H1 (cell line): ENCODE results near the gene RAD54L. TPM values are rescaled to one million over a fixed set of nuclear protein-coding genes. Genes with fewer than 3 reads are reported as not detected.

Experiments
- CTCF ChIA-PET: fragments of 300-600 bp; sonication (Branson Sonifier 250); formaldehyde crosslinking; loops from one replicate; lab custom pipeline; 2021; ENCODE audit not compliant: partially characterized antibody; lab: Charles Lee
- POLR2A ChIA-PET: fragments of 300-600 bp; sonication (Branson Sonifier 250); formaldehyde crosslinking; loops from one replicate; lab custom pipeline; 2021; ENCODE audit warnings: inconsistent platforms; ENCODE audit not compliant: partially characterized antibody; lab: Charles Lee
- DNase-seq, 2 experiments: peaks; one replicate each; pipeline versions ENCODE4 v3.0.0 to v3.0.0-alpha.2; 2010 to 2022; ENCODE audit warnings: low spot score in 2 of 2, low read depth in 1 of 2, mixed read lengths in 1 of 2
- FAIRE-seq: peaks from 2 replicates; lab custom pipeline; 2011; peaks lifted over from hg19 to GRCh38; lab: Jason Lieb, UNC
- H2AFZ ChIP-seq: 2 replicates; pipeline ENCODE4 v1.8.1; 2012; ENCODE audit warnings: low read length, inconsistent platforms
- H2AK5ac ChIP-seq: 2 replicates; pipeline ENCODE4 v1.6.1; 2013; ENCODE audit warnings: low read depth, low read length
- H2BK120ac ChIP-seq: replicated peaks from 2 replicates; pipeline ENCODE3; 2013; ENCODE audit warnings: low read depth, low read length, inconsistent platforms
- H2BK12ac ChIP-seq: 2 replicates; pipeline ENCODE4 v1.6.1; 2013; ENCODE audit warnings: low read depth, low read length
- H2BK15ac ChIP-seq: 2 replicates; pipeline ENCODE4 v1.6.1; 2013; ENCODE audit warnings: low read length
- H2BK20ac ChIP-seq: 2 replicates; pipeline ENCODE4 v1.6.1; 2013; ENCODE audit warnings: low read length
- H2BK5ac ChIP-seq: 2 replicates; pipeline ENCODE4 v1.6.1; 2013; ENCODE audit warnings: low read depth, low read length
- H3K14ac ChIP-seq: 2 replicates; pipeline ENCODE4 v1.6.1; 2013; ENCODE audit warnings: inconsistent platforms; ENCODE audit not compliant: insufficient read length
- H3K18ac ChIP-seq: 2 replicates; pipeline ENCODE4 v1.6.1; 2013; ENCODE audit warnings: low read length; ENCODE audit errors: extremely low read depth
- H3K23ac ChIP-seq: 2 replicates; pipeline ENCODE4 v1.6.1; 2013; ENCODE audit warnings: inconsistent platforms; ENCODE audit not compliant: insufficient read length
- H3K23me2 ChIP-seq: 2 replicates; pipeline ENCODE4 v1.6.1; 2013; ENCODE audit warnings: low read depth, low read length
- H3K27ac ChIP-seq: 2 replicates; pipeline ENCODE4 v1.6.1; 2011; ENCODE audit warnings: low read depth, low read length, inconsistent platforms
- H3K27me3 ChIP-seq, 4 experiments: replicated peaks in 1 of 4; 1 replicate in 1 of 4; 2 replicates in 3 of 4; pipeline versions ENCODE4 v1.6.1 to v1.8.1; 2011 to 2013; ENCODE audit warnings: low read length in 3 of 4, mild to moderate bottlenecking in 3 of 4, inconsistent platforms in 2 of 4, mixed read lengths in 2 of 4, moderate library complexity in 1 of 4; ENCODE audit not compliant: control insufficient read depth in 3 of 4, insufficient read depth in 3 of 4; ENCODE audit errors: extremely low read depth in 1 of 4
- H3K36me3 ChIP-seq, 4 experiments: 2 replicates each; pipeline versions ENCODE4 v1.6.1 to v1.8.1; 2011 to 2013; ENCODE audit warnings: mild to moderate bottlenecking in 4 of 4, low read length in 3 of 4, moderate library complexity in 2 of 4, control low read depth in 1 of 4, inconsistent platforms in 1 of 4; ENCODE audit not compliant: insufficient read depth in 4 of 4, control insufficient read depth in 2 of 4
- H3K4ac ChIP-seq: replicated peaks from 2 replicates; pipeline ENCODE3; 2013; ENCODE audit warnings: low read length, low read depth, mixed read lengths, inconsistent platforms; ENCODE audit not compliant: insufficient read length
- H3K4me1 ChIP-seq, 4 experiments: replicated peaks in 1 of 4; 1 replicate in 1 of 4; 2 replicates in 3 of 4; pipeline versions ENCODE4 v1.6.1 to v1.8.1; 2011 to 2013; ENCODE audit warnings: low read length in 3 of 4, inconsistent platforms in 2 of 4, mixed read lengths in 1 of 4; ENCODE audit not compliant: insufficient read depth in 4 of 4, control insufficient read depth in 3 of 4
- H3K4me2 ChIP-seq, 2 experiments: 2 replicates each; pipeline versions ENCODE4 v1.6.1 to v1.8.1; 2011 to 2013; ENCODE audit warnings: low read depth in 2 of 2, low read length in 2 of 2, control low read depth in 1 of 2, inconsistent platforms in 1 of 2, mild to moderate bottlenecking in 1 of 2; ENCODE audit not compliant: insufficient read depth in 1 of 2
- H3K4me3 ChIP-seq, 4 experiments: fragments of 200-600, 300-600 bp in 1 of 4; sonication (generic), shearing (Covaris generic), sonication (Bioruptor Twin) in 1 of 4; 2 replicates each; pipeline versions ENCODE4 v1.5.1 to v1.8.1; 2011 to 2016; ENCODE audit warnings: low read length in 4 of 4, low read depth in 3 of 4, control low read depth in 2 of 4, inconsistent platforms in 2 of 4, mild to moderate bottlenecking in 2 of 4, mixed read lengths in 1 of 4, moderate library complexity in 1 of 4; ENCODE audit not compliant: insufficient read depth in 2 of 4; ENCODE audit errors: extremely low read depth in 1 of 4
- H3K56ac ChIP-seq: replicated peaks from 2 replicates; pipeline ENCODE3; 2013; ENCODE audit warnings: low read depth, mild to moderate bottlenecking, mixed read lengths, low read length, inconsistent platforms; ENCODE audit not compliant: insufficient read length
- H3K79me1 ChIP-seq: 2 replicates; pipeline ENCODE4 v1.6.1; 2013; ENCODE audit warnings: low read depth, low read length, control low read depth
- H3K79me2 ChIP-seq, 2 experiments: 2 replicates each; pipeline versions ENCODE4 v1.6.1 to v1.8.1; 2012 to 2013; ENCODE audit warnings: low read length in 2 of 2, mild to moderate bottlenecking in 2 of 2, inconsistent platforms in 1 of 2; ENCODE audit not compliant: insufficient read depth in 2 of 2, control insufficient read depth in 1 of 2
- H3K9ac ChIP-seq, 4 experiments: replicated peaks in 1 of 4; 1 replicate in 1 of 4; 2 replicates in 3 of 4; pipeline versions ENCODE4 v1.6.1 to v1.8.1; 2011 to 2013; ENCODE audit warnings: low read depth in 3 of 4, low read length in 3 of 4, control low read depth in 2 of 4, mild to moderate bottlenecking in 2 of 4, moderate library complexity in 2 of 4, inconsistent platforms in 1 of 4; ENCODE audit errors: extremely low read depth in 1 of 4
- H3K9me3 ChIP-seq, 2 experiments: 2 replicates each; pipeline versions ENCODE4 v1.6.1 to v1.8.1; 2012 to 2013; ENCODE audit warnings: mild to moderate bottlenecking in 2 of 2, moderate library complexity in 2 of 2, control low read depth in 1 of 2, inconsistent platforms in 1 of 2, low read depth in 1 of 2, low read length in 1 of 2, mixed read lengths in 1 of 2; ENCODE audit not compliant: insufficient read depth in 2 of 2
- H4K20me1 ChIP-seq, 2 experiments: replicated peaks in 1 of 2; 2 replicates each; pipeline versions ENCODE3 to v1.8.1; 2011 to 2013; ENCODE audit warnings: inconsistent platforms in 2 of 2, low read length in 2 of 2, mild to moderate bottlenecking in 1 of 2; ENCODE audit not compliant: insufficient read depth in 2 of 2, control insufficient read depth in 1 of 2
- H4K5ac ChIP-seq: 2 replicates; pipeline ENCODE4 v1.6.1; 2013; ENCODE audit warnings: low read length, low read depth, mixed read lengths, inconsistent platforms; ENCODE audit not compliant: insufficient read length
- H4K8ac ChIP-seq: 2 replicates; pipeline ENCODE4 v1.8.0; 2013; ENCODE audit warnings: mild to moderate bottlenecking, moderate library complexity, low read length, inconsistent platforms; ENCODE audit not compliant: insufficient read depth; ENCODE audit errors: extremely low read depth
- H4K91ac ChIP-seq: replicated peaks from 2 replicates; pipeline ENCODE3; 2013; ENCODE audit warnings: low read length, mixed read lengths, inconsistent platforms; ENCODE audit not compliant: insufficient read length
- CBX8 ChIP-seq: fragments of 300-800, 300-1000 bp; sonication (generic); IDR thresholded peaks from 2 replicates; pipeline ENCODE4 v1.7.1; 2016; ENCODE audit warnings: low read depth, low read length, borderline replicate concordance
- CREB1 ChIP-seq: IDR thresholded peaks from 2 replicates; pipeline ENCODE4 v1.6.1; 2012; ENCODE audit warnings: inconsistent platforms
- CTBP2 ChIP-seq: IDR thresholded peaks from 2 replicates; pipeline ENCODE4 v1.7.0; 2011; ENCODE audit warnings: borderline replicate concordance, mild to moderate bottlenecking, moderate library complexity, mixed read lengths, low read length; ENCODE audit not compliant: insufficient read depth, insufficient read length
- E2F6 ChIP-seq: IDR thresholded peaks from 2 replicates; pipeline ENCODE4 v1.6.1; 2012; ENCODE audit warnings: inconsistent platforms
- FOSL1 ChIP-seq: IDR thresholded peaks from 2 replicates; pipeline ENCODE4 v1.6.1; 2011; ENCODE audit warnings: mild to moderate bottlenecking, low read depth, low read length, moderate library complexity; ENCODE audit not compliant: insufficient read depth
- HDAC2 ChIP-seq, 2 experiments: fragments of 300-600 bp in 1 of 2; sonication (generic) in 1 of 2; IDR thresholded peaks; 2 replicates each; pipeline ENCODE4 v1.6.1; 2011 to 2012; ENCODE audit warnings: low read depth in 2 of 2, low read length in 2 of 2, mild to moderate bottlenecking in 2 of 2, moderate library complexity in 2 of 2, borderline replicate concordance in 1 of 2, inconsistent platforms in 1 of 2
- KDM1A ChIP-seq: fragments of 200-600, 300-600 bp; sonication (generic); IDR thresholded peaks from 2 replicates; pipeline ENCODE4 v1.7.1; 2016; ENCODE audit warnings: mild to moderate bottlenecking, low read length, borderline replicate concordance
- RBBP5 ChIP-seq: IDR thresholded peaks from 2 replicates; pipeline ENCODE4 v1.7.1; 2012; ENCODE audit warnings: low read depth, mild to moderate bottlenecking, inconsistent platforms, low read length, moderate library complexity, borderline replicate concordance
- SIX5 ChIP-seq: IDR thresholded peaks from 2 replicates; pipeline ENCODE4 v1.6.1; 2011; ENCODE audit warnings: mild to moderate bottlenecking, low read depth, low read length
- SP4 ChIP-seq: IDR thresholded peaks from 2 replicates; pipeline ENCODE4 v1.6.1; 2012; ENCODE audit warnings: low read length, inconsistent platforms
- SUZ12 ChIP-seq: fragments of 200-600 bp; sonication (generic); IDR thresholded peaks from 2 replicates; pipeline ENCODE4 v1.6.1; 2012; ENCODE audit warnings: mild to moderate bottlenecking, inconsistent platforms, low read length, moderate library complexity, mixed read lengths
- TBP ChIP-seq: IDR thresholded peaks from 2 replicates; pipeline ENCODE4 v1.6.1; 2011; ENCODE audit warnings: low read depth, low read length, improper control_type of control experiment
- TEAD4 ChIP-seq: IDR thresholded peaks from 2 replicates; pipeline ENCODE4 v1.6.1; 2012; ENCODE audit warnings: low read depth, low read length, inconsistent platforms, mixed read lengths
- WGBS, 2 experiments: shearing (Covaris generic) in 1 of 2; methylation state at CpG; one replicate each; pipeline versions ENCODE4 v1.1.6 to v1.1.7; 2013 to 2015; ENCODE audit warnings: low lambda C conversion rate in 2 of 2, mixed read lengths in 2 of 2, inconsistent platforms in 1 of 2, low coverage in 1 of 2, missing lambda C conversion rate in 1 of 2; ENCODE audit not compliant: insufficient replicate concordance in 2 of 2, insufficient coverage in 1 of 2, insufficient read length in 1 of 2; ENCODE audit errors: extremely low coverage in 1 of 2, missing lambda C conversion rate in 1 of 2; 5-methylcytosine and 5-hydroxymethylcytosine counted together
- polyA plus RNA-seq, 7 experiments: library from polyadenylated mRNA; depleted of rRNA in 3 of 7; stranded (reverse) in 5 of 7; unstranded in 2 of 7; fragments of >200 nt in 5 of 7; fragments of 200-250 nt in 2 of 7; gene quantifications; 1 replicate in 5 of 7; 2 replicates in 1 of 7; 4 replicates in 1 of 7; pipeline versions ENCODE4 v1.2.1 to v1.2.3, GENCODE V29; 2011 to 2013; ENCODE audit warnings: missing spikeins in 2 of 7, mixed read lengths in 2 of 7
- total RNA-seq: library from RNA; stranded (reverse); fragmentation: NEBNext Ultra II Directional; extraction: Animal tissue kit (Norgen Biotek cat#: 25700); gene quantifications from 2 replicates; pipeline ENCODE4 v1.2.1, GENCODE V29; 2021

RAD54L gene
- total and polyA plus RNA-seq, 2 of the 8 experiments (the other 6 are each of a cell fraction or from before 2014, with no cell fraction given): 43.5 to 50.3 TPM

- Histone ChIP-seq H3K14ac (no peak overlapping the region), H3K27me3 (no peaks in the 10 kb centered on the region), H4K91ac (no peak overlapping the region), H3K4me2 (peak overlapping the region; percentile 84 to 86), H3K27ac (no peak overlapping the region), H2AK5ac (no peak overlapping the region)
- no peak for TF ChIP-seq CREB1
- TF ChIP-seq SUZ12: no peak
- no peak for TF ChIP-seq KDM1A
- no peak for TF ChIP-seq TEAD4
- TF ChIP-seq FOSL1: no peak
- no peak for TF ChIP-seq RBBP5
- TF ChIP-seq E2F6: no peak
- TF ChIP-seq TBP: no peak
- TF ChIP-seq CBX8: no peak
- no peak for TF ChIP-seq SP4
- TF ChIP-seq HDAC2 (IDR thresholded peaks at IDR 0.05; ENCODE audit: borderline replicate concordance in 1 of 2, low read depth in 2 of 2, low read length in 2 of 2): no peak
- no peak for TF ChIP-seq SIX5
- TF ChIP-seq CTBP2: no peak
- TF ChIP-seq, all 59 proteins: peak for 0
- no peak overlapping the region for H3K23ac ChIP-seq
- CTCF ChIA-PET: interaction anchor here (1.1 to 1.4 kb wide), 2 partner anchors 19 to 21 kb away, joined by 4 to 9 read pairs; no protein-coding TSS in a partner anchor
- POLR2A ChIA-PET: interaction anchor here (0.7 to 1.2 kb wide), 2 partner anchors 27 to 160 kb away, joined by 3 to 4 read pairs; no protein-coding TSS in a partner anchor
- 0 out of 2 replicates have a peak overlapping the region, but pooled peaks have one; percentile 48 for H2BK20ac ChIP-seq
- H2BK5ac ChIP-seq: no peak overlapping the region
- H3K4ac ChIP-seq: no peak overlapping the region
- DNase-seq: no peak
- no peaks in the 10 kb centered on the region for H3K9me3 ChIP-seq
- no peak overlapping the region for H2BK120ac ChIP-seq
- 0 out of 2 replicates have a peak overlapping the region, but pooled peaks have one; percentile 46 for H2BK15ac ChIP-seq
- H3K79me2 ChIP-seq: no peaks in the 10 kb centered on the region; a peak in 1 of 4 replicates
- peak overlapping the region; percentile 53; the same call in 1 of the 2 replicates for H4K8ac ChIP-seq
- WGBS, 2 experiments: 69% methylated on average over 5 of the region's 5 CpGs; no CpG with 5 or more reads in 1 of the 2 experiments
- no peak overlapping the region for H4K5ac ChIP-seq
- peak overlapping the region; percentile 76 to 94 (median 84); a peak in 6 of 8 replicates for H3K4me3 ChIP-seq
- no peak overlapping the region for H2AFZ ChIP-seq
- peaks cover 14% of the 10 kb centered on the region for H3K23me2 ChIP-seq
- no peak overlapping the region for H3K56ac ChIP-seq
- H3K36me3 ChIP-seq: no peaks in the 10 kb centered on the region; a peak in 1 of 8 replicates
- no peak overlapping the region for H3K18ac ChIP-seq
- H4K20me1 ChIP-seq: no peaks in the 10 kb centered on the region
- H3K79me1 ChIP-seq: no peaks in the 10 kb centered on the region
- H2BK12ac ChIP-seq: no peak overlapping the region
- FAIRE-seq: no peak
- peaks cover 0 to 3% (median 1%) of the 10 kb centered on the region in 4 experiments; a peak in 4 of 7 replicates for H3K4me1 ChIP-seq
- H3K9ac ChIP-seq: no peak overlapping the region
Observed at GRCh38 chr1:46204406-46204742, 43.2 kb upstream of the RAD54L start.
